GM12878 (cell line): Measurements from ENCODE around the gene PNMA1. TPM values are rescaled to one million over a fixed set of nuclear protein-coding genes. Genes with fewer than 3 reads are reported as not detected.

Experiments
- ATAC-seq: fragments of 200-7000 bp; cut with Tn5 transposase; 3 replicates; pipeline ENCODE4 v1.9.1; 2020; ENCODE audit warnings: mild to moderate bottlenecking, moderate library complexity
- BruUV-seq: library from RNA; stranded (reverse); fragments of 400-500 nt; replicated peaks from 2 replicates; lab custom pipeline; 2021; lab: Mats Ljungman, UMichigan
- CTCF ChIA-PET: fragments of 300-600 bp; sonication (Branson Sonifier 250); formaldehyde crosslinking; extraction: SDS; loops from one replicate; lab custom pipeline; 2021; ENCODE audit warnings: inconsistent platforms; lab: Yijun Ruan, JAX
- POLR2A ChIA-PET: fragments of 350-600 bp; formaldehyde crosslinking; extraction: SDS; loops from one replicate; lab custom pipeline; 2021; ENCODE audit warnings: inconsistent platforms; lab: Charles Lee
- RAD21 ChIA-PET: fragments of 300-600 bp; sonication (Branson Sonifier 250); formaldehyde crosslinking; loops from one replicate; lab custom pipeline; 2023; ENCODE audit warnings: antibody characterized with exemption; ENCODE audit not compliant: unreplicated experiment; lab: Charles Lee
- SMC1A ChIA-PET: fragments of 300-600 bp; sonication (Branson Sonifier 250); formaldehyde crosslinking; loops from one replicate; lab custom pipeline; 2023; ENCODE audit not compliant: unreplicated experiment, uncharacterized antibody; lab: Charles Lee
- DNase-seq: peaks from one replicate; pipeline ENCODE4 v3.0.0-alpha.2; 2011; ENCODE audit warnings: low read depth, low spot score
- FAIRE-seq: peaks from 3 replicates; lab custom pipeline; 2011; peaks lifted over from hg19 to GRCh38; lab: Jason Lieb, UNC
- H2AFZ ChIP-seq: 2 replicates; pipeline ENCODE4 v1.6.0; 2011; ENCODE audit warnings: low read depth, low read length, control low read depth; ENCODE audit not compliant: control insufficient read depth
- H3K27ac ChIP-seq: 2 replicates; pipeline ENCODE4 v1.5.1; 2011; ENCODE audit warnings: control low read depth; ENCODE audit not compliant: control insufficient read depth, insufficient read depth
- H3K27me3 ChIP-seq, 2 experiments: replicated peaks in 1 of 2; 2 replicates each; pipeline versions ENCODE4 v1.6.0 to v1.6.1; 2011; ENCODE audit warnings: low read length in 1 of 2; ENCODE audit not compliant: control insufficient read depth in 2 of 2, insufficient read depth in 2 of 2
- H3K36me3 ChIP-seq, 2 experiments: 2 replicates each; pipeline ENCODE4 v1.5.1; 2011; ENCODE audit warnings: low read length in 1 of 2; ENCODE audit not compliant: control insufficient read depth in 2 of 2, insufficient read depth in 2 of 2
- H3K4me1 ChIP-seq: 2 replicates; pipeline ENCODE4 v1.6.1; 2011; ENCODE audit warnings: mild to moderate bottlenecking, low read length, moderate library complexity, mixed read lengths; ENCODE audit not compliant: control insufficient read depth, insufficient read depth
- H3K4me2 ChIP-seq: 2 replicates; pipeline ENCODE4 v1.6.0; 2011; ENCODE audit warnings: control low read depth; ENCODE audit not compliant: control insufficient read depth, insufficient read depth
- H3K4me3 ChIP-seq: fragments of 200-600 bp; sonication (generic); 2 replicates; pipeline ENCODE4 v1.5.1; 2016
- H3K79me2 ChIP-seq: 2 replicates; pipeline ENCODE4 v1.6.0; 2011; ENCODE audit warnings: low read length; ENCODE audit not compliant: control insufficient read depth, insufficient read depth
- H3K9ac ChIP-seq: 2 replicates; pipeline ENCODE4 v1.8.0; 2011; ENCODE audit warnings: low read length, control low read depth, mixed read lengths; ENCODE audit not compliant: control insufficient read depth, insufficient read depth
- H3K9me3 ChIP-seq: replicated peaks from 3 replicates; pipeline ENCODE4 v1.5.1; 2011; ENCODE audit warnings: mild to moderate bottlenecking, low read length; ENCODE audit not compliant: control insufficient read depth, insufficient read depth
- H4K20me1 ChIP-seq: 2 replicates; pipeline ENCODE4 v1.6.0; 2011; ENCODE audit not compliant: control insufficient read depth, insufficient read depth
- ATF3 ChIP-seq: IDR thresholded peaks from 2 replicates; pipeline ENCODE4 v1.6.1; 2011; ENCODE audit warnings: low read depth, mild to moderate bottlenecking, low read length, moderate library complexity, borderline replicate concordance; ENCODE audit errors: extremely low read depth
- BRCA1 ChIP-seq: IDR thresholded peaks from 2 replicates; pipeline ENCODE4 v1.6.1; 2011; ENCODE audit warnings: low read depth, low read length, improper control_type of control experiment
- CBX3 ChIP-seq: fragments of 200-600 bp; sonication (generic); IDR thresholded peaks from 2 replicates; pipeline ENCODE4 v1.6.1; 2016; ENCODE audit warnings: low read depth, borderline replicate concordance
- CREM ChIP-seq: IDR thresholded peaks from 2 replicates; pipeline ENCODE4 v1.6.1; 2014; ENCODE audit warnings: antibody characterized with exemption, low read depth
- FOXK2 ChIP-seq: fragments of 450-650 bp; IDR thresholded peaks from 2 replicates; pipeline ENCODE4 v1.6.1; 2017; ENCODE audit warnings: mild to moderate bottlenecking, moderate library complexity
- GABPA ChIP-seq: IDR thresholded peaks from 2 replicates; pipeline ENCODE4 v1.6.1; 2014; ENCODE audit warnings: antibody characterized with exemption, low read depth, mild to moderate bottlenecking, inconsistent platforms
- HDGF ChIP-seq: fragments of 450-650 bp; IDR thresholded peaks from 2 replicates; pipeline ENCODE4 v1.6.1; 2016; ENCODE audit warnings: antibody characterized with exemption
- JUNB ChIP-seq: IDR thresholded peaks from 2 replicates; pipeline ENCODE4 v1.6.1; 2016; ENCODE audit warnings: antibody characterized with exemption, mild to moderate bottlenecking
- KDM1A ChIP-seq: fragments of 200-600 bp; sonication (generic); IDR thresholded peaks from 2 replicates; pipeline ENCODE4 v1.6.1; 2016; ENCODE audit warnings: borderline replicate concordance
- MXI1 ChIP-seq: fragments of 150-350 bp; IDR thresholded peaks from 2 replicates; pipeline ENCODE4 v1.6.1; 2011; ENCODE audit warnings: low read depth, mild to moderate bottlenecking, inconsistent platforms, low read length, improper control_type of control experiment
- PBX3 ChIP-seq: IDR thresholded peaks from 2 replicates; pipeline ENCODE4 v1.6.1; 2011; ENCODE audit warnings: mild to moderate bottlenecking, low read depth, low read length, moderate library complexity; ENCODE audit not compliant: insufficient replicate concordance
- REST ChIP-seq: IDR thresholded peaks from 2 replicates; pipeline ENCODE4 v1.6.1; 2012; ENCODE audit warnings: mild to moderate bottlenecking, low read depth, low read length
- RUNX3 ChIP-seq: IDR thresholded peaks from 2 replicates; pipeline ENCODE4 v1.6.1; 2012; ENCODE audit warnings: low read length, inconsistent platforms
- TBL1XR1 ChIP-seq: IDR thresholded peaks from 2 replicates; pipeline ENCODE4 v1.6.1; 2012; ENCODE audit warnings: low read depth, low read length, improper control_type of control experiment
- ZBED1 ChIP-seq: IDR thresholded peaks from 2 replicates; pipeline ENCODE4 v1.6.1; 2016; ENCODE audit warnings: borderline replicate concordance
- ZBTB11 ChIP-seq: fragments of 450-650 bp; formaldehyde crosslinking; IDR thresholded peaks from 2 replicates; pipeline ENCODE4 v1.5.0; 2022; ENCODE audit warnings: mild to moderate bottlenecking, missing genetic modification characterization
- WGBS: methylation state at CpG from one replicate; pipeline ENCODE4 v1.1.6; 2016; ENCODE audit warnings: low lambda C conversion rate; ENCODE audit not compliant: insufficient replicate concordance, insufficient coverage; ENCODE audit errors: missing lambda C conversion rate; 5-methylcytosine and 5-hydroxymethylcytosine counted together
- in situ Hi-C: fragments of 300-500 bp; cut with MboI; formaldehyde crosslinking; loops from 9 replicates; pipeline ENCODE4 v1.14.3; 2018; ENCODE audit warnings: mixed read lengths
- intact Hi-C: fragments of 100-400 bp; cut with micrococcal nuclease; formaldehyde crosslinking; loops from one replicate; pipeline ENCODE4 v1.14.2; 2022; ENCODE audit not compliant: unreplicated experiment
- polyA plus RNA-seq, 11 experiments: library from polyadenylated mRNA; depleted of rRNA in 4 of 11; unstranded in 6 of 11; stranded (reverse) in 5 of 11; fragments of >200 nt; fragmentation: Nextera tagmentation in 4 of 11; fragmentation: Illumina TruSeq in 1 of 11; extraction: Ambion mirVana in 4 of 11; extraction: Trizol in 1 of 11; gene quantifications; 1 replicate in 1 of 11; 2 replicates in 10 of 11; pipeline versions ENCODE4 v1.2.1 to v1.2.3, GENCODE V29; 2011 to 2016; ENCODE audit warnings: inconsistent platforms in 2 of 11, missing spikeins in 2 of 11, low read depth in 1 of 11
- total RNA-seq, 4 experiments: library from RNA; depleted of rRNA in 3 of 4; stranded (reverse); fragments of >200 nt in 3 of 4; fragmentation: Illumina TruSeq in 1 of 4; extraction: Trizol in 1 of 4; gene quantifications; 2 replicates each; pipeline versions ENCODE4 v1.2.1 to v1.2.3, GENCODE V29; 2013 to 2021

PNMA1 gene
- total and polyA plus RNA-seq, 10 of the 15 experiments (the other 5 are each of a cell fraction or from before 2014, with no cell fraction given): 1.8 to 39.3 (median 11.1) TPM

- no TSS peak for BruUV-seq
- Histone ChIP-seq H3K4me1 (peaks cover 21% of the 10 kb centered on the region), H3K4me3 (peak overlapping the region; percentile 59; the same call in 1 of the 2 replicates), H3K9ac (peak overlapping the region; percentile 47), H3K4me2 (peak overlapping the region; percentile 89), H3K79me2 (no peaks in the 10 kb centered on the region), H3K36me3 (no peaks in the 10 kb centered on the region; a peak in 1 of 4 replicates), H3K27me3 (no peaks in the 10 kb centered on the region), H3K9me3 (no peaks in the 10 kb centered on the region), H2AFZ (peak overlapping the region; percentile 33; the same call in 1 of the 2 replicates), H3K27ac (peak overlapping the region; percentile 97), H4K20me1 (no peaks in the 10 kb centered on the region)
- DNase-seq (no peak), FAIRE-seq (no peak), ATAC-seq (peak; percentile 87)
- ChIA-PET RAD21 (interaction anchor here (1.6 kb wide), 1 partner anchor 16 kb away, joined by 5 read pairs; no protein-coding TSS in a partner anchor), SMC1A (interaction anchor here (1.2 to 4.1 kb wide), 3 partner anchors 8 to 28 kb away, joined by 3 to 16 read pairs (median 5); no protein-coding TSS in a partner anchor), CTCF (no interaction called here), POLR2A (interaction anchor here (1.6 kb wide), 1 partner anchor 17 kb away, joined by 3 read pairs; no protein-coding TSS in a partner anchor)
- in situ Hi-C loops (no loop called here), intact Hi-C loops (loop anchor here (5.0 kb wide), 1 partner anchor 34 kb away; no protein-coding TSS in a partner anchor)
- WGBS: 2% methylated on average over 2 of the region's 2 CpGs
- no peak for TF ChIP-seq ZBTB11 (CRISPR knock-in tag)
- TF ChIP-seq MXI1: 0 out of 2 replicates have a peak, but pooled peaks have one; percentile 49
- no peak for TF ChIP-seq REST
- TF ChIP-seq ZBED1: 0 out of 2 replicates have a peak, but pooled peaks have one; percentile 1
- peak; percentile 79 for TF ChIP-seq RUNX3
- no peak for TF ChIP-seq JUNB
- TF ChIP-seq BRCA1: no peak
- no peak for TF ChIP-seq KDM1A
- no peak for TF ChIP-seq HDGF
- TF ChIP-seq CREM: no peak
- TF ChIP-seq CBX3: no peak
- TF ChIP-seq FOXK2: no peak
- no peak for TF ChIP-seq PBX3
- TF ChIP-seq ATF3: no peak
- no peak for TF ChIP-seq GABPA
- no peak for TF ChIP-seq TBL1XR1
Measured at GRCh38 chr14:73695997-73696396, 18.2 kb downstream of the PNMA1 start.
